Measurements from ENCODE around the gene KCNJ5.

GRCh38 chr11:128910576-128910975 is 19.4 kb downstream of the KCNJ5 start:
- TF ChIP-seq EZH2 (IDR thresholded peaks at IDR 0.05; ENCODE audit: borderline replicate concordance, control insufficient read depth, low read depth, low read length) (no peak), CTCF (IDR thresholded peaks at IDR 0.05 in 2 of 3, conservative IDR thresholded peaks at IDR 0.05 in 1 of 3; ENCODE audit: control insufficient read depth in 2 of 3, extremely low read depth in 1 of 3, insufficient read depth in 1 of 3, low read depth in 3 of 3, low read length in 3 of 3) (no peak), TCF12 (IDR thresholded peaks at IDR 0.05; ENCODE audit: low read depth, low read length) (no peak), USF2 (IDR thresholded peaks at IDR 0.05; ENCODE audit: borderline replicate concordance, low read depth, low read length) (no peak), ELK1 (IDR thresholded peaks at IDR 0.05; ENCODE audit: low read depth, low read length) (no peak), ZBTB11 (CRISPR knock-in tag; IDR thresholded peaks at IDR 0.05) (no peak), POLR2A (IDR thresholded peaks at IDR 0.05; ENCODE audit: low read depth, low read length) (no peak), ATF7 (IDR thresholded peaks at IDR 0.05; ENCODE audit: low read depth) (no peak)
